B cell (primary cell): Measurements from ENCODE around the gene LRRK2. TPM values are rescaled to one million over a fixed set of nuclear protein-coding genes. Genes with fewer than 3 reads are reported as not detected.
A peak's percentile ranks its signal among the peaks of the same experiment; 100 is the strongest.

Experiments
- ATAC-seq: fragments of 200-7000 bp; cut with Tn5 transposase; one replicate; pipeline ENCODE4 v1.10.0; 2021; ENCODE audit warnings: low read depth, mild to moderate bottlenecking, moderate number of reproducible peaks, moderate library complexity
- CTCF ChIA-PET: fragments of 350-600 bp; sonication (Branson Sonifier 250); formaldehyde crosslinking; loops from one replicate; lab custom pipeline; 2021; ENCODE audit warnings: antibody characterized with exemption, inconsistent platforms; lab: Charles Lee
- POLR2A ChIA-PET: fragments of 350-600 bp; sonication (Branson Sonifier 250); formaldehyde crosslinking; loops from one replicate; lab custom pipeline; 2021; ENCODE audit warnings: antibody characterized with exemption; lab: Charles Lee
- DNase-seq: peaks from one replicate; pipeline ENCODE4 v3.0.0; 2013
- H2AFZ ChIP-seq: 2 replicates; pipeline ENCODE4 v1.6.1; 2012; ENCODE audit warnings: mild to moderate bottlenecking, low read depth, low read length; ENCODE audit not compliant: insufficient read depth, poor library complexity, severe bottlenecking
- H3K27ac ChIP-seq, 2 donors: 1 replicate in 1 of 2; 2 replicates in 1 of 2; pipeline ENCODE4 v1.5.1; 2012 to 2013; ENCODE audit warnings: low read length in 2 of 2, mild to moderate bottlenecking in 2 of 2, moderate library complexity in 1 of 2
- H3K27me3 ChIP-seq, 4 experiments: fragments of 200-600 bp in 1 of 4; sonication (generic) in 1 of 4; replicated peaks in 1 of 4; 1 replicate in 2 of 4; 2 replicates in 2 of 4; pipeline versions ENCODE4 v1.6.1 to v1.7.0; 2013 to 2016; ENCODE audit warnings: low read length in 3 of 4, mild to moderate bottlenecking in 2 of 4, mixed read lengths in 1 of 4, moderate library complexity in 1 of 4; ENCODE audit not compliant: insufficient read depth in 4 of 4, control insufficient read depth in 3 of 4; ENCODE audit errors: control extremely low read depth in 1 of 4
- H3K36me3 ChIP-seq, 2 experiments: replicated peaks in 1 of 2; 1 replicate in 1 of 2; 2 replicates in 1 of 2; pipeline versions ENCODE4 v1.6.1 to v1.7.1; 2013; ENCODE audit warnings: low read length in 1 of 2; ENCODE audit not compliant: insufficient read depth in 2 of 2, control insufficient read depth in 1 of 2; ENCODE audit errors: control extremely low read depth in 1 of 2, extremely low read depth in 1 of 2
- H3K4me1 ChIP-seq, 2 donors: fragments of 200-600 bp in 1 of 2; sonication (generic) in 1 of 2; 1 replicate in 1 of 2; 2 replicates in 1 of 2; pipeline versions ENCODE4 v1.5.1 to v1.6.1; 2013 to 2017; ENCODE audit warnings: low read length in 2 of 2; ENCODE audit not compliant: control insufficient read depth in 2 of 2, insufficient read depth in 2 of 2
- H3K4me2 ChIP-seq: replicated peaks from 2 replicates; pipeline ENCODE3; 2012; ENCODE audit warnings: mild to moderate bottlenecking, low read depth, low read length; ENCODE audit not compliant: poor library complexity, severe bottlenecking
- H3K4me3 ChIP-seq, 5 experiments: fragments of 200-600 bp in 1 of 5; sonication (generic) in 1 of 5; 1 replicate in 3 of 5; 2 replicates in 2 of 5; pipeline versions ENCODE4 v1.5.1 to v1.7.0; 2011 to 2016; ENCODE audit warnings: low read length in 4 of 5, mild to moderate bottlenecking in 4 of 5, low read depth in 2 of 5, control low read depth in 1 of 5, moderate library complexity in 1 of 5; ENCODE audit not compliant: insufficient read depth in 1 of 5; ENCODE audit errors: control extremely low read depth in 1 of 5, extremely low read depth in 1 of 5
- H3K79me2 ChIP-seq: fragments of 200-600 bp; sonication (generic); one replicate; pipeline ENCODE4 v1.6.0; 2016; ENCODE audit warnings: low read length; ENCODE audit not compliant: control insufficient read depth, insufficient read depth
- H3K9ac ChIP-seq: fragments of 200-600 bp; sonication (generic); 2 replicates; pipeline ENCODE4 v1.6.1; 2017; ENCODE audit warnings: mild to moderate bottlenecking, low read length, moderate library complexity
- H3K9me3 ChIP-seq, 3 donors: one replicate each; pipeline versions ENCODE4 v1.6.1 to v1.7.1; 2013; ENCODE audit warnings: low read length in 2 of 3; ENCODE audit not compliant: control insufficient read depth in 2 of 3, insufficient read depth in 1 of 3; ENCODE audit errors: control extremely low read depth in 1 of 3
- H4K20me1 ChIP-seq: 2 replicates; pipeline ENCODE4 v1.6.0; 2012; ENCODE audit warnings: mild to moderate bottlenecking, low read length; ENCODE audit not compliant: insufficient read depth, control insufficient read depth, poor library complexity, severe bottlenecking
- H3K27ac Mint-ChIP-seq: one replicate; pipeline ENCODE4 v1.8.0; 2021; ENCODE audit warnings: mixed read lengths
- H3K27me3 Mint-ChIP-seq: one replicate; pipeline ENCODE4 v1.8.0; 2021; ENCODE audit warnings: mixed read lengths
- H3K4me1 Mint-ChIP-seq: one replicate; pipeline ENCODE4 v1.8.0; 2021; ENCODE audit warnings: mixed read lengths
- H3K4me3 Mint-ChIP-seq: one replicate; pipeline ENCODE4 v1.8.0; 2021; ENCODE audit warnings: mixed read lengths
- H3K9me3 Mint-ChIP-seq: one replicate; pipeline ENCODE4 v1.8.0; 2022; ENCODE audit warnings: mixed read lengths; ENCODE audit not compliant: insufficient read depth
- CTCF ChIP-seq: fragments of 200-600 bp; IDR thresholded peaks from one replicate; pipeline ENCODE4 v1.8.0; 2022; ENCODE audit warnings: antibody characterized with exemption, mild to moderate bottlenecking
- EZH2 ChIP-seq: IDR thresholded peaks from 2 replicates; pipeline ENCODE4 v1.6.1; 2012; ENCODE audit warnings: borderline replicate concordance, low read depth, mild to moderate bottlenecking, moderate library complexity, low read length; ENCODE audit not compliant: insufficient read depth, poor library complexity, severe bottlenecking
- intact Hi-C: fragments of 100-400 bp; cut with micrococcal nuclease; formaldehyde crosslinking; loops from one replicate; pipeline ENCODE4 v1.10.0; 2022
- polyA plus RNA-seq: library from polyadenylated mRNA; depleted of rRNA; stranded (reverse); fragments of >200 nt; gene quantifications from 2 replicates; pipeline ENCODE4 v1.2.3, GENCODE V29; 2012
- total RNA-seq, 2 donors: library from RNA; stranded (reverse); fragments of 120-200 nt in 1 of 2; gene quantifications; 1 replicate in 1 of 2; 2 replicates in 1 of 2; pipeline versions ENCODE4 v1.2.3 to v1.2.4, GENCODE V29; 2013 to 2022

Gene LRRK2
- total and polyA plus RNA-seq, 2 donors (not counting 1 experiment from before 2014, with no cell fraction given) = 14.1 to 60.2 TPM

- H3K4me2 ChIP-seq = peak overlapping the region; percentile 29
- H3K4me3 ChIP-seq = peak overlapping the region in 1 of 5 experiments; percentile 28
- Mint-ChIP-seq H3K9me3 (peaks cover 5% of the 10 kb centered on the region), H3K27ac (peak overlapping the region; percentile 32), H3K4me1 (peaks cover 17% of the 10 kb centered on the region), H3K4me3 (no peak overlapping the region), H3K27me3 (no peaks in the 10 kb centered on the region)
- H3K27me3 ChIP-seq = no peaks in the 10 kb centered on the region
- H3K4me1 ChIP-seq = peaks cover 7% of the 10 kb centered on the region in 2 donors
- intact Hi-C loops = no loop called here
- TF ChIP-seq CTCF (no peak), EZH2 (no peak)
- no peak overlapping the region for H3K9ac ChIP-seq
- no peaks in the 10 kb centered on the region for H4K20me1 ChIP-seq
- ATAC-seq (no peak), DNase-seq (no peak)
- H3K9me3 ChIP-seq = peaks cover 4 to 12% (median 6%) of the 10 kb centered on the region in 3 donors
- H3K79me2 ChIP-seq = peaks cover 4% of the 10 kb centered on the region
- ChIA-PET CTCF (interaction anchor here (0.8 kb wide), 1 partner anchor 33 kb away, joined by 3 read pairs; no protein-coding TSS in a partner anchor), POLR2A (no interaction called here)
- peak overlapping the region; percentile 67 for H2AFZ ChIP-seq
- H3K27ac ChIP-seq = no peak overlapping the region
- no peaks in the 10 kb centered on the region for H3K36me3 ChIP-seq
These were observed 8.1 kb upstream of the LRRK2 start for GRCh38 chr12:40216516-40217288.

- H3K27me3 ChIP-seq = no peaks in the 10 kb centered on the region
- no peak for DNase-seq
- TF ChIP-seq EZH2 (no peak), CTCF (no peak)
- no peaks in the 10 kb centered on the region for H3K9me3 ChIP-seq
- no peaks in the 10 kb centered on the region for H3K27me3 Mint-ChIP-seq
- no peak overlapping the region for H3K4me3 ChIP-seq
- no peak overlapping the region for H2AFZ ChIP-seq
- no peak for ATAC-seq
- peaks cover 9 to 16% of the 10 kb centered on the region in 2 donors for H3K4me1 ChIP-seq
- H3K27ac ChIP-seq = no peak overlapping the region
- POLR2A ChIA-PET = interaction anchor here (0.6 kb wide), 1 partner anchor 110 kb away, joined by 8 read pairs; no protein-coding TSS in a partner anchor
- no peaks in the 10 kb centered on the region for H4K20me1 ChIP-seq
- CTCF ChIA-PET = interaction anchor here (0.9 to 1.7 kb wide), 2 partner anchors 11 to 26 kb away, joined by 3 to 5 read pairs; no protein-coding TSS in a partner anchor
- H3K4me2 ChIP-seq = no peak overlapping the region
- peaks cover 35% of the 10 kb centered on the region for H3K4me1 Mint-ChIP-seq
- H3K4me3 Mint-ChIP-seq = no peak overlapping the region
- intact Hi-C loops = loop anchor here (10.0 kb wide), 1 partner anchor 605 kb away; the partner anchor contains the start of gene ABCD2
- H3K79me2 ChIP-seq = peaks cover 22% of the 10 kb centered on the region
- no peak overlapping the region for H3K9ac ChIP-seq
- H3K36me3 ChIP-seq = no peaks in the 10 kb centered on the region
- H3K9me3 Mint-ChIP-seq = no peaks in the 10 kb centered on the region
- H3K27ac Mint-ChIP-seq = no peak overlapping the region
These were observed 5.0 kb upstream of the LRRK2 start for GRCh38 chr12:40219760-40220159.
